H1 (cell line): ENCODE data around the gene ALDH1L2. TPM values are rescaled to one million over a fixed set of nuclear protein-coding genes. Genes with fewer than 3 reads are reported as not detected.

Experiments used
- CTCF ChIA-PET: fragments of 300-600 bp; sonication (Branson Sonifier 250); formaldehyde crosslinking; loops from one replicate; lab custom pipeline; 2021; ENCODE audit not compliant: partially characterized antibody; lab: Charles Lee
- POLR2A ChIA-PET: fragments of 300-600 bp; sonication (Branson Sonifier 250); formaldehyde crosslinking; loops from one replicate; lab custom pipeline; 2021; ENCODE audit warnings: inconsistent platforms; ENCODE audit not compliant: partially characterized antibody; lab: Charles Lee
- DNase-seq, 2 experiments: peaks; one replicate each; pipeline versions ENCODE4 v3.0.0 to v3.0.0-alpha.2; 2010 to 2022; ENCODE audit warnings: low spot score in 2 of 2, low read depth in 1 of 2, mixed read lengths in 1 of 2
- FAIRE-seq: peaks from 2 replicates; lab custom pipeline; 2011; peaks lifted over from hg19 to GRCh38; lab: Jason Lieb, UNC
- H2AFZ ChIP-seq: 2 replicates; pipeline ENCODE4 v1.8.1; 2012; ENCODE audit warnings: low read length, inconsistent platforms
- H2AK5ac ChIP-seq: 2 replicates; pipeline ENCODE4 v1.6.1; 2013; ENCODE audit warnings: low read depth, low read length
- H2BK120ac ChIP-seq: replicated peaks from 2 replicates; pipeline ENCODE3; 2013; ENCODE audit warnings: low read depth, low read length, inconsistent platforms
- H2BK12ac ChIP-seq: 2 replicates; pipeline ENCODE4 v1.6.1; 2013; ENCODE audit warnings: low read depth, low read length
- H2BK15ac ChIP-seq: 2 replicates; pipeline ENCODE4 v1.6.1; 2013; ENCODE audit warnings: low read length
- H2BK20ac ChIP-seq: 2 replicates; pipeline ENCODE4 v1.6.1; 2013; ENCODE audit warnings: low read length
- H2BK5ac ChIP-seq: 2 replicates; pipeline ENCODE4 v1.6.1; 2013; ENCODE audit warnings: low read depth, low read length
- H3K14ac ChIP-seq: 2 replicates; pipeline ENCODE4 v1.6.1; 2013; ENCODE audit warnings: inconsistent platforms; ENCODE audit not compliant: insufficient read length
- H3K18ac ChIP-seq: 2 replicates; pipeline ENCODE4 v1.6.1; 2013; ENCODE audit warnings: low read length; ENCODE audit errors: extremely low read depth
- H3K23ac ChIP-seq: 2 replicates; pipeline ENCODE4 v1.6.1; 2013; ENCODE audit warnings: inconsistent platforms; ENCODE audit not compliant: insufficient read length
- H3K23me2 ChIP-seq: 2 replicates; pipeline ENCODE4 v1.6.1; 2013; ENCODE audit warnings: low read depth, low read length
- H3K27ac ChIP-seq: 2 replicates; pipeline ENCODE4 v1.6.1; 2011; ENCODE audit warnings: low read depth, low read length, inconsistent platforms
- H3K27me3 ChIP-seq, 4 experiments: replicated peaks in 1 of 4; 1 replicate in 1 of 4; 2 replicates in 3 of 4; pipeline versions ENCODE4 v1.6.1 to v1.8.1; 2011 to 2013; ENCODE audit warnings: low read length in 3 of 4, mild to moderate bottlenecking in 3 of 4, inconsistent platforms in 2 of 4, mixed read lengths in 2 of 4, moderate library complexity in 1 of 4; ENCODE audit not compliant: control insufficient read depth in 3 of 4, insufficient read depth in 3 of 4; ENCODE audit errors: extremely low read depth in 1 of 4
- H3K36me3 ChIP-seq, 4 experiments: 2 replicates each; pipeline versions ENCODE4 v1.6.1 to v1.8.1; 2011 to 2013; ENCODE audit warnings: mild to moderate bottlenecking in 4 of 4, low read length in 3 of 4, moderate library complexity in 2 of 4, control low read depth in 1 of 4, inconsistent platforms in 1 of 4; ENCODE audit not compliant: insufficient read depth in 4 of 4, control insufficient read depth in 2 of 4
- H3K4ac ChIP-seq: replicated peaks from 2 replicates; pipeline ENCODE3; 2013; ENCODE audit warnings: low read length, low read depth, mixed read lengths, inconsistent platforms; ENCODE audit not compliant: insufficient read length
- H3K4me1 ChIP-seq, 4 experiments: replicated peaks in 1 of 4; 1 replicate in 1 of 4; 2 replicates in 3 of 4; pipeline versions ENCODE4 v1.6.1 to v1.8.1; 2011 to 2013; ENCODE audit warnings: low read length in 3 of 4, inconsistent platforms in 2 of 4, mixed read lengths in 1 of 4; ENCODE audit not compliant: insufficient read depth in 4 of 4, control insufficient read depth in 3 of 4
- H3K4me2 ChIP-seq, 2 experiments: 2 replicates each; pipeline versions ENCODE4 v1.6.1 to v1.8.1; 2011 to 2013; ENCODE audit warnings: low read depth in 2 of 2, low read length in 2 of 2, control low read depth in 1 of 2, inconsistent platforms in 1 of 2, mild to moderate bottlenecking in 1 of 2; ENCODE audit not compliant: insufficient read depth in 1 of 2
- H3K4me3 ChIP-seq, 4 experiments: fragments of 200-600, 300-600 bp in 1 of 4; sonication (generic), shearing (Covaris generic), sonication (Bioruptor Twin) in 1 of 4; 2 replicates each; pipeline versions ENCODE4 v1.5.1 to v1.8.1; 2011 to 2016; ENCODE audit warnings: low read length in 4 of 4, low read depth in 3 of 4, control low read depth in 2 of 4, inconsistent platforms in 2 of 4, mild to moderate bottlenecking in 2 of 4, mixed read lengths in 1 of 4, moderate library complexity in 1 of 4; ENCODE audit not compliant: insufficient read depth in 2 of 4; ENCODE audit errors: extremely low read depth in 1 of 4
- H3K56ac ChIP-seq: replicated peaks from 2 replicates; pipeline ENCODE3; 2013; ENCODE audit warnings: low read depth, mild to moderate bottlenecking, mixed read lengths, low read length, inconsistent platforms; ENCODE audit not compliant: insufficient read length
- H3K79me1 ChIP-seq: 2 replicates; pipeline ENCODE4 v1.6.1; 2013; ENCODE audit warnings: low read depth, low read length, control low read depth
- H3K79me2 ChIP-seq, 2 experiments: 2 replicates each; pipeline versions ENCODE4 v1.6.1 to v1.8.1; 2012 to 2013; ENCODE audit warnings: low read length in 2 of 2, mild to moderate bottlenecking in 2 of 2, inconsistent platforms in 1 of 2; ENCODE audit not compliant: insufficient read depth in 2 of 2, control insufficient read depth in 1 of 2
- H3K9ac ChIP-seq, 4 experiments: replicated peaks in 1 of 4; 1 replicate in 1 of 4; 2 replicates in 3 of 4; pipeline versions ENCODE4 v1.6.1 to v1.8.1; 2011 to 2013; ENCODE audit warnings: low read depth in 3 of 4, low read length in 3 of 4, control low read depth in 2 of 4, mild to moderate bottlenecking in 2 of 4, moderate library complexity in 2 of 4, inconsistent platforms in 1 of 4; ENCODE audit errors: extremely low read depth in 1 of 4
- H3K9me3 ChIP-seq, 2 experiments: 2 replicates each; pipeline versions ENCODE4 v1.6.1 to v1.8.1; 2012 to 2013; ENCODE audit warnings: mild to moderate bottlenecking in 2 of 2, moderate library complexity in 2 of 2, control low read depth in 1 of 2, inconsistent platforms in 1 of 2, low read depth in 1 of 2, low read length in 1 of 2, mixed read lengths in 1 of 2; ENCODE audit not compliant: insufficient read depth in 2 of 2
- H4K20me1 ChIP-seq, 2 experiments: replicated peaks in 1 of 2; 2 replicates each; pipeline versions ENCODE3 to v1.8.1; 2011 to 2013; ENCODE audit warnings: inconsistent platforms in 2 of 2, low read length in 2 of 2, mild to moderate bottlenecking in 1 of 2; ENCODE audit not compliant: insufficient read depth in 2 of 2, control insufficient read depth in 1 of 2
- H4K5ac ChIP-seq: 2 replicates; pipeline ENCODE4 v1.6.1; 2013; ENCODE audit warnings: low read length, low read depth, mixed read lengths, inconsistent platforms; ENCODE audit not compliant: insufficient read length
- H4K8ac ChIP-seq: 2 replicates; pipeline ENCODE4 v1.8.0; 2013; ENCODE audit warnings: mild to moderate bottlenecking, moderate library complexity, low read length, inconsistent platforms; ENCODE audit not compliant: insufficient read depth; ENCODE audit errors: extremely low read depth
- H4K91ac ChIP-seq: replicated peaks from 2 replicates; pipeline ENCODE3; 2013; ENCODE audit warnings: low read length, mixed read lengths, inconsistent platforms; ENCODE audit not compliant: insufficient read length
- WGBS, 2 experiments: shearing (Covaris generic) in 1 of 2; methylation state at CpG; one replicate each; pipeline versions ENCODE4 v1.1.6 to v1.1.7; 2013 to 2015; ENCODE audit warnings: low lambda C conversion rate in 2 of 2, mixed read lengths in 2 of 2, inconsistent platforms in 1 of 2, low coverage in 1 of 2, missing lambda C conversion rate in 1 of 2; ENCODE audit not compliant: insufficient replicate concordance in 2 of 2, insufficient coverage in 1 of 2, insufficient read length in 1 of 2; ENCODE audit errors: extremely low coverage in 1 of 2, missing lambda C conversion rate in 1 of 2; 5-methylcytosine and 5-hydroxymethylcytosine counted together
- polyA plus RNA-seq, 7 experiments: library from polyadenylated mRNA; depleted of rRNA in 3 of 7; stranded (reverse) in 5 of 7; unstranded in 2 of 7; fragments of >200 nt in 5 of 7; fragments of 200-250 nt in 2 of 7; gene quantifications; 1 replicate in 5 of 7; 2 replicates in 1 of 7; 4 replicates in 1 of 7; pipeline versions ENCODE4 v1.2.1 to v1.2.3, GENCODE V29; 2011 to 2013; ENCODE audit warnings: missing spikeins in 2 of 7, mixed read lengths in 2 of 7
- total RNA-seq: library from RNA; stranded (reverse); fragmentation: NEBNext Ultra II Directional; extraction: Animal tissue kit (Norgen Biotek cat#: 25700); gene quantifications from 2 replicates; pipeline ENCODE4 v1.2.1, GENCODE V29; 2021

Gene ALDH1L2
- total and polyA plus RNA-seq, 2 of the 8 experiments (the other 6 are each of a cell fraction or from before 2014, with no cell fraction given): 3.7 to 7.2 TPM

DNA sequence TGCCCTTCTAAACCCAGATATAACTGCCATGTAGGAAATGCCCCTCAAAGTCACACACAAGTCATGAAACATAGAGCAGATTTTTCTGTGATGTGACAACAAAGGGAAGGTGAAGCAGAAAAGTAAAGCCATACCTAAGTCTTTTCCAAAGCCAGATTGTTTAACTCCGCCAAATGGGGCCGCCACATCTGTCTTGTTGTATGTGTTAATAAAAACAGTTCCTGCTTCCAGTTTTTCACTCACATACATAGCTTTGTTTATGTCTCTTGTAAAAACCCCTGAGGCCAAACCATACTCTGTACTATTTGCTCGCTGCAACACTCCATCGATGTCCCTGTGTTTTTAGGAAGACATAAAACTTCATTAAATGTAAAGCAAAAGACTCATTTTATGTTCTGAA, 57.8 kb downstream of the ALDH1L2 start:
- CTCF ChIA-PET: interaction anchor here (0.6 to 1.0 kb wide), 2 partner anchors 13 to 22 kb away, joined by 3 to 4 read pairs; no protein-coding TSS in a partner anchor

More for the DNA sequence above, 57.8 kb downstream of the ALDH1L2 start:
- Histone ChIP-seq H3K18ac (no peak overlapping the region), H3K36me3 (no peaks in the 10 kb centered on the region; a peak in 1 of 8 replicates), H3K4me1 (no peaks in the 10 kb centered on the region), H3K4me2 (no peak overlapping the region), H4K20me1 (no peaks in the 10 kb centered on the region), H3K23me2 (no peaks in the 10 kb centered on the region), H3K23ac (no peak overlapping the region), H3K79me1 (no peaks in the 10 kb centered on the region), H3K56ac (no peak overlapping the region), H2AFZ (no peak overlapping the region), H3K79me2 (no peaks in the 10 kb centered on the region), H3K27me3 (no peaks in the 10 kb centered on the region), H2AK5ac (no peak overlapping the region), H2BK5ac (no peak overlapping the region), H4K91ac (no peak overlapping the region), H4K8ac (no peak overlapping the region), H3K9ac (no peak overlapping the region), H2BK15ac (no peak overlapping the region), H3K4ac (no peak overlapping the region), H2BK20ac (no peak overlapping the region), H3K27ac (no peak overlapping the region), H3K4me3 (no peak overlapping the region), H3K14ac (no peak overlapping the region), H2BK12ac (no peak overlapping the region), H2BK120ac (no peak overlapping the region), H4K5ac (no peak overlapping the region), H3K9me3 (no peaks in the 10 kb centered on the region)
- POLR2A ChIA-PET: no interaction called here
- WGBS, 2 experiments: 87% methylated on average over 4 of the region's 4 CpGs; no CpG with 5 or more reads in 1 of the 2 experiments
- DNase-seq: no peak
- FAIRE-seq: no peak
